ENCODE results near the gene ZNF74. TPM values are rescaled to one million over a fixed set of nuclear protein-coding genes. Genes with fewer than 3 reads are reported as not detected.

Gene ZNF74
- total RNA-seq, 4 donors from 2014 or later: 9.6 to 20.0 (median 15.0) TPM

- intact Hi-C loops (cut with DNase I): loop anchor here (2.0 to 10.0 kb wide), 3 partner anchors 37 to 285 kb away; no protein-coding TSS in a partner anchor
- DNase-seq (ENCODE audit: extremely low spot score): no peak
Measured at GRCh38 chr22:20419664-20419951, 25.7 kb downstream of the ZNF74 start.

GRCh38 chr22:20420157-20420842 is 26.3 kb downstream of the ZNF74 start:
- no peaks in the 10 kb centered on the region for H3K9me3 ChIP-seq
- H3K27ac ChIP-seq (replicated peaks in 1 of 4): no peak overlapping the region
- H3K4me1 ChIP-seq: peaks cover 16 to 39% (median 32%) of the 10 kb centered on the region in 4 donors
- H3K36me3 ChIP-seq: peaks cover 0 to 7% (median 2%) of the 10 kb centered on the region in 4 donors
- H3K4me3 ChIP-seq: no peak overlapping the region
- TF ChIP-seq POLR2A (IDR thresholded peaks at IDR 0.05; ENCODE audit: low read depth) (no peak), POLR2AphosphoS5 (IDR thresholded peaks at IDR 0.05) (no peak), CTCF (IDR thresholded peaks at IDR 0.05) (no peak), EP300 (IDR thresholded peaks at IDR 0.05) (no peak)
- peaks cover 0 to 8% (median 0%) of the 10 kb centered on the region in 4 donors for H3K27me3 ChIP-seq
- 92% methylated on average over 11 of the region's 11 CpGs for WGBS
- intact Hi-C loops (cut with DNase I): no loop called here
- no peak for DNase-seq (ENCODE audit: extremely low spot score)

More at GRCh38 chr22:20419664-20419951, 25.7 kb downstream of the ZNF74 start:
- Histone ChIP-seq H3K4me1 (peaks cover 13 to 33% (median 28%) of the 10 kb centered on the region in 4 donors), H3K4me3 (no peak overlapping the region), H3K36me3 (no peaks in the 10 kb centered on the region), H3K27me3 (peaks cover 0 to 2% (median 0%) of the 10 kb centered on the region in 4 donors), H3K9me3 (no peaks in the 10 kb centered on the region), H3K27ac (replicated peaks in 1 of 4) (no peak overlapping the region)
- WGBS: 100% methylated on average over 2 of the region's 2 CpGs
- TF ChIP-seq EP300 (IDR thresholded peaks at IDR 0.05) (no peak), CTCF (IDR thresholded peaks at IDR 0.05) (no peak), POLR2A (IDR thresholded peaks at IDR 0.05; ENCODE audit: low read depth) (no peak), POLR2AphosphoS5 (IDR thresholded peaks at IDR 0.05) (no peak)

- no peak for DNase-seq (ENCODE audit: extremely low spot score)
- WGBS: 90% methylated on average over 7 of the region's 7 CpGs
- intact Hi-C loops (cut with DNase I): no loop called here
Measured at GRCh38 chr22:20421507-20421874, 27.5 kb downstream of the ZNF74 start.

GRCh38 chr22:20422271-20423007 is 28.5 kb downstream of the ZNF74 start:
- TF ChIP-seq EP300 (IDR thresholded peaks at IDR 0.05): no peak
- no peak for TF ChIP-seq POLR2AphosphoS5 (IDR thresholded peaks at IDR 0.05)
- no peak for TF ChIP-seq CTCF (IDR thresholded peaks at IDR 0.05)
- no peak for TF ChIP-seq POLR2A (IDR thresholded peaks at IDR 0.05; ENCODE audit: low read depth)
- Histone ChIP-seq H3K4me1 (peaks cover 16 to 46% (median 33%) of the 10 kb centered on the region in 4 donors), H3K27ac (replicated peaks in 1 of 4) (peak overlapping the region in 3 of 4 donors; percentile 3 to 50 (median 25)), H3K4me3 (no peak overlapping the region), H3K9me3 (no peaks in the 10 kb centered on the region), H3K27me3 (peaks cover 0 to 9% (median 0%) of the 10 kb centered on the region in 4 donors), H3K36me3 (peaks cover under 1 to 27% (median 13%) of the 10 kb centered on the region in 4 donors)
- 48% methylated on average over 19 of the region's 21 CpGs for WGBS
- intact Hi-C loops (cut with DNase I): no loop called here
- DNase-seq (ENCODE audit: extremely low spot score): no peak

More at GRCh38 chr22:20421507-20421874, 27.5 kb downstream of the ZNF74 start:
- H3K4me1 ChIP-seq: peaks cover 16 to 46% (median 33%) of the 10 kb centered on the region in 4 donors
- peaks cover 0 to 17% (median 7%) of the 10 kb centered on the region in 4 donors for H3K36me3 ChIP-seq
- no peaks in the 10 kb centered on the region for H3K9me3 ChIP-seq
- no peak overlapping the region for H3K27ac ChIP-seq (replicated peaks in 1 of 4)
- peaks cover 0 to 9% (median 0%) of the 10 kb centered on the region in 4 donors for H3K27me3 ChIP-seq
- H3K4me3 ChIP-seq: no peak overlapping the region
- TF ChIP-seq EP300 (IDR thresholded peaks at IDR 0.05): no peak
- no peak for TF ChIP-seq POLR2AphosphoS5 (IDR thresholded peaks at IDR 0.05)
- no peak for TF ChIP-seq POLR2A (IDR thresholded peaks at IDR 0.05; ENCODE audit: low read depth)
- no peak for TF ChIP-seq CTCF (IDR thresholded peaks at IDR 0.05)
